GM21423 (cell line): ENCODE results near the gene THSD4.
"Not testable (repeated sequence)": the region's sequence is repeated elsewhere in the genome, so short reads cannot be mapped to it uniquely, and the experiment has no call there.

Experiments
- ATAC-seq: cut with Tn5 transposase; IDR thresholded peaks from one replicate; pipeline ENCODE4 v1.9.1; 2021; ENCODE audit warnings: mild to moderate bottlenecking, moderate library complexity; ENCODE audit not compliant: unreplicated experiment

The THSD4 gene

GRCh38 chr15:71118881-71119632 lies 3.8 kb downstream of the THSD4 start:
- ATAC-seq: no peak

GRCh38 chr15:71120428-71120944 lies 5.2 kb downstream of the THSD4 start:
- ATAC-seq: no peak

DNA sequence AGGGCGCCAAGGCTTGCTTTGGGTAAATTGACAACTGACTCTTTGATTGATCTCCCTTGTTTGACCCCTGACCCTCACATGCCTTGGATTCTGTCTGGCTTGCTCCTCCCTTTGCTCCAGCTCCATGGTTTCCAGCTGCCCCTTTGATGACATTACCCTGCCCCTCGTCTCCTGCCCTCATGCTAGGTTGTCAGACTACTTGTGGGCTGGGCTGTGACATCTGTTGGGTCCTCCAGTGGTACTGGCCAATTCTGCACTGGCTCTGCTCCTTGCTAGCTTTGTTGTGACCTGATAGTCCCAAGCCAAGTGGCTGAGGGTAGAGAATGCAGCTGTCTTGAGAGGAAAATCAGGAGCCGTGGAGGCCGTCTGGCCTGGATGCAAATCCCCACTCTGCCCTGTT lies 6.2 kb downstream of the THSD4 start:
- ATAC-seq: no peak

DNA sequence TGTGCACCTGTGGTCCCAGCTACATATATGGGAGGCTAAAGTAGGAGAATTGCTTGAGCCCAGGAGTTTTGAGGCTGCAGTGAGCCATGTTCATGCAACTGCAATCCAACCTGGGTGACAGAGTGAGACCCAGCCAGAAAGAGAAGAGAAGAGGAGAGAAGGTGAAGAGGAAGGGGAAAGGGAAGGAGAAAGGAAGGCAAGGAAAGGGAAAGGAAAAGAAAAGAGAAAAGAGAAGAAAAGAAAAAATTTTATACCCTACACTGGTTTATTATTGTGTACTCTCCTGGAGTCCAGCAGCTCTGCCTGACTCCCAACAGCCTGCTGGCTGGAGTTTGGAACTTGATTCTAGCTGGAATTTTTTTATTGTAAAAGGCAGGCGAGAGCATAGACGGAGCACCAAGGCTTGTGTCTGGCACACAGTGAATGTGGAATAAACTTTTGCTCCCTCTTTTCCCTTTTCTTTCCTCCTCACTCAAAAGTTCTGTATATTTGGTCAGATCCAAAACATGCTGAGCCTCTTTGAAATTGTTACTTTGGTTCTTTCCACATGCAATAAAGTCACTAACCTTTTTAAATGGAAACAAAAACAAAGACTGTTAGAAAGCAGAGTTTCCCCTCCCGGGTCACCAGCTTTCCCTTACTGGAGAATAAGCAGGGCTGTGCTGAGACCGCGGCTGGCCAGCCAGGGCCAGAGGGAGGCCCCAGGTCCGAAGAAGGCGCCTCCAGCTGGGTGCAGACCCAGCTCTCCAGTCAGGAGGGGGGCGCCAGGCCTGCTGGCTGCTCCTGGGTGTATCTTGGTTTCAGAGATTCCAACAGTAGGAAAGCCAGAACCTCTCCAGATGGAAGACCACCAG lies 9.9 kb downstream of the THSD4 start:
- ATAC-seq: no peak

DNA sequence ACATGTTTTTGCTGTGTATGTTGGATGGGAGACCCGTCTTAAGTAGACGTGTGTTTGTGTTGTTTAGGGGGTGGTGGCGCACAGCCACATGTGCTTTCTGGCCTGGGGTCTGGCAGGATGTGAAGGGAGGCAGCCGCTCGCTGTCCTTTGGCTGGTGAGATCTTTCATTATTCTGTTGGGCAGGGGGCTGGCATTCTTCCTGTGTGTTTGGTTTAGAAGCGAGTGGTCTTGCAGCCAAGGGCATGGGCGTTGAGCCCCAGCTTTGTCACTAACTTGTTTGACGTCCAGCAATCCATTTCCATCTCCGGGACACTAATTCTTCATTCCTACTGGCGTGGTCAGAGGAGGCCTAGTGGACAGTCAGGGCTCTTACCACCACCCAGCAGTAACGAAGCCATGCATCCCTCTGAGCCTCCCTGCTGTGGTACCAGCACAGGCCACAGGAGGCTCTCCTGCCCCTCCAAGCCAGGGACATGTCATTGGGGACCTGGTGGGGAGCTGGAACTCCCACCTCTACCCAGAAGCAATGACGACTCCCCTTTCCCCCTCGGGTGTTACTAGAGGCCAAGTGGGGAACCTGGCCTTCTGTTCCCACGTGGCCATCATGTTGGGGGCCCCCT lies 10.7 kb downstream of the THSD4 start:
- ATAC-seq: no peak

DNA sequence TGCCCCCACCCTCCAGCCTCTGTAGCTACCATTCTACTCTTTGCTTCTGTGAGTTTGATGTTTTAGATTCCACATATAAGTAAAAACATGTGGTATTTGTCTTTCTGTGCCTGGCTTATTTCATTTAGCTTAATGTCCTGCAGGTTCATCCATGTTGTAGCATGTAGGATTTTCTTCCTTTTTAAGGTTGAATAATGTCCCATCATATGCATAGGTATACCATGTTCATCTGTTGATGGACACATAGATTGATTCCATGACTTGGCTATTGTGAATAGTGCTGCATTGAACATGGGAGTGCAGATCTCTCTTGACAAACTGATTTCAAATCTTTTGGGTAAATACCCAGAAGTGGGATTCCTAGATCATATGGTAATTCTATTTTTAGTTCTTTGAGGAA lies 11.8 kb downstream of the THSD4 start:
- ATAC-seq: no peak

GRCh38 chr15:71128159-71128558 lies 12.9 kb downstream of the THSD4 start:
- not testable (repeated sequence) for ATAC-seq

- no peak for ATAC-seq
These were observed 13.8 kb downstream of the THSD4 start for GRCh38 chr15:71128939-71129562.

DNA sequence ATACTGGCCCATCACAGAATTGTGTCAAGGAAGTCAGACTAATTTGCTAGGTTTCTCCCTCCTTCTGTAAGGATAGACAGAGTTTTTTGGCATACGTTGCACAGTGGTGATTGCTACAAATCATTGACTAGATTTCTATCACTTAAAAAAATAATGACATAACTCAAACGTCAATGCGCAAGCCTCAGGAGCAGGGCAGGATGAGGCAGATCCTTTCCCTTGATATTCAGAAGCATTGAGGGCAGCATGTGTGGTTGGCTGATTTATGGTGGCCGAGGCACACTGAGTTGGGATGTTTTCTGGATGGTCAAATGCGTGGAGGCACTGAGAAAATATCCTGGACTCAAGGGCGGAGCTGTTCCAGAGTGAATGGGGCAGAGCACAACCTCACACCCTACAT lies 14.4 kb downstream of the THSD4 start:
- no peak for ATAC-seq

DNA sequence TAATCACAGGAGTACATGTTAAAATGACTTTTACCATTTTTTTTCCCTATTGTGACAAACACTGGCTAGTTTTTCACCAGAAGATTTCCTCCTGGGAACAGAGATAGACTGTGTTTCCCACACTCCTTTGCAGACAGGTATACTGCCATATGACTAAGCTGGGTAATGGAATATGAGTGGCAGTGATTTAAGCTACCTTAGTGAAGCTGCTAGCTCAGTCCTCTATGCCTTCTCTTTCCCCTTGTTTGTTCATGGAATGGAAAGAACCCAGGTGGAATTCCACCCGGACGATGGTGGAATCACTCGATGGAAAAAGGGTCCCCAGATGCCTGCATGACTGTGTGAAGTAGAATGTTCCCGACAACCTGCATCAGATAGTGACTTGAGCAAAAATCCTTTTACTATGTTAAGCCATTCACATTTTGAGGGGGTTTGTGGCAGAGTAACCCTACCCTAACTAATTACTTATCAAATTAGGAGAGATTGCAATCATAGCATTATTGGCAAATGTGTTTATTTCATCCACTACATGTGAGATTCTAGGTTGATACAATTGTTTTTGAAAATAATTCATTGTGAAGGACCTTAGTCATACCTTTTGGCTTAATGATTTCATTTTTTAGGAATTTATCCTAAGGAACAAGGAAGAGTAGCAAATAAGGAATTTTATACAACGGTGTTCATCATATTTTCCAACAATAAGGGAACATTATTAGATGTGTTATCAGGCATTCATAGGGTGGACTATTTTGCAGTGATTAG lies 16.5 kb downstream of the THSD4 start:
- ATAC-seq: no peak

GRCh38 chr15:71133747-71134472 lies 18.6 kb downstream of the THSD4 start:
- no peak for ATAC-seq

GRCh38 chr15:71136159-71136783 lies 21.0 kb downstream of the THSD4 start:
- no peak for ATAC-seq

DNA sequence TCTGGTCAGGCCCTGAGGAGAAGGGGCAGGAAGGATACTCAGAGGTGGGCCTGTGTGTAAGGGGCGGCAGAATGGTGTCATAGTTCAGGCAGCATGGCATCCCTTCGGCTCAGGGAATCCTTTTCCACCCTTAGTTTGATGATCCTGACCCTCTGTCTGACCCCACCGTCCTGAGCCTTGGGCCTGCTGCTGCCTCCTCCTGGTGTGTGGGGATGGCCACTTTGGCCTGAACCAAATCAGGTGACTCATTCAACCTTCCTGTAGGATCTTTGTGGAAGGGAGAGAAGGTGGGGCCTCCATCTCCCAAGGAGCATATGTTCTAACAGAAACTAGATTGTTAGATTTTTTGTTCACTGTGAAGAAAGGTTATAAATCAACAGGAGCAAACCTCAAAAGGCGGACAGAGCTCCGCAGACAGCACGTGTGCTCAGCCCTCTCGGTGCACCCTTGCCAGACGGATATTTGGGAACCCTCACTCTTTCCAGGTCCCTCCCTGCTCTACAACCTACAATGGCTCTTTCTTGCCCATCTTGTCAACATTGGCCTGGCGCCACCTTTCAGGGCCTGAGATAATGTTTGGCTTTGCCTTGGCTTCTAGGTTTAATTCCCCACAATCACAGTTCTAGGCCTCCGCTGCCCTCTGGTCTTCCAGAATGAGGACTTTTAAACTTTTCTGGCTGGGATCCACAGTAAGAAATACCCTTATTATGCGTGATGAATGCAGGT lies 21.7 kb downstream of the THSD4 start:
- no peak for ATAC-seq

DNA sequence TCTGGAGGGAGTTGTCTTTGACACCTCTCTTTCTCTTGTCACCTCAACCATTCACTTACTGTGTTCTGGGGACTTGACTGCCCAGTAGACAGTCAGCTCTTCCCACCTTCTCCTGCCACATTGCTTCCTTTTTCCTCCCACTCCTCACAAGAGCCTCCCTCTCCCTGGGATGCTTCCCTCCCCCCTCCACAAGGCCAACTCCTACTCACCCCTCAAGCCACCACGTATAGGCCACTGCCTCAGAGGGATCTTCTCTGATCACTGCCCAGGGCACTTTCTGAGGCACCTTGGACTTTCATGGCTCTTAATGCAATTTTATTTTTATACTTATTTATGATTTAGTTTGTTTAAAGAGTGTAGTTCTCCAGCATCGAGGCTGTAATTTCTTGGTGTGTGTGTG lies 23.2 kb downstream of the THSD4 start:
- no peak for ATAC-seq

- ATAC-seq: no peak
These were observed 24.0 kb downstream of the THSD4 start for GRCh38 chr15:71139241-71139640.

GRCh38 chr15:71141572-71141971 lies 26.3 kb downstream of the THSD4 start:
- ATAC-seq: no peak

GRCh38 chr15:71142780-71143179 lies 27.5 kb downstream of the THSD4 start:
- ATAC-seq: no peak
